ENCODE data around the gene VAPB.

The VAPB gene

DNA sequence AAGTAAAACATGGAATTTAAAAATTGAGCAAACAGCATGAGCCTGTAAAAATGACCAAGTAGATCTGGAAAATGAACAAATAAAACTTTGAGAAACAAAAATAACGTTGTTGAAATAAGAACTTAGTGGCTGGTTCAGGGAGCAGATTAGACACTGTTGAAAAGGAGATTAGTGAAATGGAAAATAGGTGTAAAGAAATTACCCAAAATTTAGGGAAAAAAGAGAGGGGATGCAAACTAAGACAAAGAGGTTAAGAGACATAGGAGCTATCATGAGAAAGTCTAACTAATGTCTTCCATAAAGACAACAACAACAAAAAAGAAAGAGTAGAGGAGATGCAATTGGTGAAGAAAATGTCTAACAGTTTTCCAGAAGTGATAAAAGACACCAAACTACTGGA, 97.2 kb downstream of the VAPB start:
- DNase-seq: no peak

- no peak for DNase-seq
These were observed 103.2 kb downstream of the VAPB start for GRCh38 chr20:58492074-58492718.

DNA sequence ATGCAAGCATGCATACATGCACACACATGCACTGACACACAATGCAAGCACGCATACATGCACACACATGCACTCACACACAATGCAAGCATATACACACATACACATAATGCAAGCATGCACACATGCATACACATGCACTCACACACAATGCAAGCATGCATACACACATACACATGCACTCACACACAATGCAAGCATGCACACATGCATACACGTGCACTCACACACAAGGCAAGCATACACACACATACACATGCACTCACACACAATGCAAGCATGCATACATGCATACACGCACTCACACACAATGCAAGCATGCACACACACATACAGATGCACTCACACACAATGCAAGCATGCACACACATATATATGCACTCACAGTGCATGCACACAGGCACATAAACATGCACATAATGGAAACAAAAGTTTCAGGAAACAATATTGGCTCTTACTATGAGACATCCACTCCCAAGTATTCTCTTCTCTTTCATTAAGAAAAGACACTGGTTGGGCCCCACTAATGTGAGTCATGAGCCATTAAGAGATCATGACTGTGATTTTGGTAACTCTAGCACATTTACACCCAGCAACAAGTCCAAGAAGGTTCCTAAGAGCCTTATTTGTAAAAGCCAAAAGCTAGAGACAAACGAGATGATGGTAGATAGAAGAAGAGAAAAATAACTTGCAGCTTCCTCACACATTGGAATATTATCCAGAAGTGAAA, 103.9 kb downstream of the VAPB start:
- no peak for DNase-seq

DNA sequence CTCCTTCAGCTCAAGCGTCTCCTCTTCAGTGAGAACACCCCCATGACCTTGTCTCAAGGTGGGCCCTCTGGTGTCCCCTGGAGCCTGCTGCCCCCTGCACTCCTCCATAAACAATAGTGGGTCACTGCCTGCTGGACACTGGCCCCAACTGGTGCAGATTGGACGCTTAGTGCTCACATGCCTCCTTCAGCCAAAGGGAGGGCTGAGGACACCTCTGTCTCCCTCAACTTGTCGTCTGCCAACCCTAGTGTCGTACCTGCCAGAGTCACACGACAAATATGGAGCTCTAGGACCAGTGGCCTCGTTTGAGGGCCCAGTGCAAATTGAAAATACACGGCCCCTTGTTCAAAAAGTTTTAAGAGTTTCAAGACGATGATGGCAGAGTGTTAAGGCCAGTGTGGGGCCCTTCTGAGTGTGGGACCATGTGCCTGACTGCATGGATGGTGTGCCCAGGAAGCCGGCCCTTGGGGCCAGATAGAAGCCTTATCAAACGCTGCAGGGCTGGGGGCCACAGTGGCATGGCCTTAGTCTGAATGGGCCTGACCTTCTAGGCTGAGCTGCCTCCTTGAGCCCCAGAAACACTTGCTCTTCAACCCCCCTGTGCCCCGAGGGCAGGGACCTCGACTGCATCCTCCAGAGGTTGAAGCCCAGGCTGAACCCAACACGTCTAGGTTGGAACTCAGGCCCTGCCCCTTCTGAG, 106.0 kb downstream of the VAPB start:
- DNase-seq: no peak

DNA sequence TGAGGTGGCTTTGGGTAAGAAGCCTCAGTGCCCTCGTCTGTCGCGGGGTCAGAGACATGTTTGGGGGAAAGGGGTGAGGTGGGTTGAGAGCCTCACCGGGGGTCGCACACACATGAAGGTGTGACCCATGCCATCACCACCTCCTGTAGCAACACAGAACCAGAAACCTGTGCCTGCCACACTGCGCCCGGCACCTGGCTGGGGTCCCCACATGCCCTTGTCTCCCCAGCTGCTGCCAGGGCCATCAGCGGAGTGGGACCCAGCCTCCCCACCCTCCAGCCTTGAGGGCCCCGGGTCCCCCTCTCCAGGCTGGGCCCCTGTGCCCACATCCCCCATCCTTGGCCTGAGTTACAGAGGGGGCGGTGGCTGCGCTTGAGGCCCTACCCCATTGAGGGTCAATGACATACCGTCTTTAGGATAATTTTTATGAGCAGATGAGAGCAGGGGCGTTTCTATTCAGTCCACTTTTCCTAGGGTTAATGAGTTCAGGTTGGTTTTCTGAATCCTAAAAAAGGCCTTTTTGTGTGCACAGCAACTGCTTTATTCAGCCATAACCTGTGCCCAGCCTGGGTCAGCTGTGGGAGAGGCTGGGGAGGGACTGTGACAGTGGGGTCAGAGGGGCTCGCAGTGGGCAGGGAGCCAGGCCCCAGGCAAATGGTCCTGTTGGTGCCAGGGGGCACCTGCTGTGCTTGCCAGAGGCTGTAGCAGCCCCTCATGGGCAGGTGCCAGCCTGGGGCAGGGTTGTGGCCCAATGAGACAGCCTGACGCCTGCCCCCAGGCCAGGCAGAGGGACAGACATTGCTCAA, 106.8 kb downstream of the VAPB start:
- no peak for DNase-seq

GRCh38 chr20:58496429-58496769, 107.4 kb downstream of the VAPB start:
- DNase-seq: no peak

DNA sequence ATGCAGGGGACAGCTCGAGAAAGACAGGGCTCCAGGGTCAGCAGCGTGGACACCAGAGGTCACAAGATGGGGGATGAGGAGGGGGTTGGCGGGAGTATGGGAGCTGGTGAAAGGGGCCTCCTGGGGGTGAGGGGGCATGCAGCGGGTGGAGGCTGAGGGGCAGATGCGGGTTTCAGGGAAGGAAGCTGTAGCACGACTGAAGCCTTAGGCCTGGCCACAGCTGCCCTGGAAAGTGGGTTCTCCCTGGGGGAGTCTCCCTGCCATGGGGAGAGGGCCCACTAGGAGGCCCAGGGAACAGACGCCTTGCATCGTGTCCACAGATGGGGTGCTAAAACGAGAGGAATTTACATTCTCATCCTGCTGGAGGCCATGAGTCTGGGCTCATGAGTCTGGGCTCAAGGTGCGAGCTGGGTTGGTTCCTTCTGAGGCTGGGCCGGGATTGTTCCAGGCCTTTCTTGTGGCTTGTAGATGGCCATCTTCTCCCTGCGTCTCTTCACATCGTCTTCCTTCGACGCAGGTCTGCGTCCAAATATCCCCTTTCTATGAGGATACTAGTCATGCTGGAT, 108.1 kb downstream of the VAPB start:
- DNase-seq: no peak

DNA sequence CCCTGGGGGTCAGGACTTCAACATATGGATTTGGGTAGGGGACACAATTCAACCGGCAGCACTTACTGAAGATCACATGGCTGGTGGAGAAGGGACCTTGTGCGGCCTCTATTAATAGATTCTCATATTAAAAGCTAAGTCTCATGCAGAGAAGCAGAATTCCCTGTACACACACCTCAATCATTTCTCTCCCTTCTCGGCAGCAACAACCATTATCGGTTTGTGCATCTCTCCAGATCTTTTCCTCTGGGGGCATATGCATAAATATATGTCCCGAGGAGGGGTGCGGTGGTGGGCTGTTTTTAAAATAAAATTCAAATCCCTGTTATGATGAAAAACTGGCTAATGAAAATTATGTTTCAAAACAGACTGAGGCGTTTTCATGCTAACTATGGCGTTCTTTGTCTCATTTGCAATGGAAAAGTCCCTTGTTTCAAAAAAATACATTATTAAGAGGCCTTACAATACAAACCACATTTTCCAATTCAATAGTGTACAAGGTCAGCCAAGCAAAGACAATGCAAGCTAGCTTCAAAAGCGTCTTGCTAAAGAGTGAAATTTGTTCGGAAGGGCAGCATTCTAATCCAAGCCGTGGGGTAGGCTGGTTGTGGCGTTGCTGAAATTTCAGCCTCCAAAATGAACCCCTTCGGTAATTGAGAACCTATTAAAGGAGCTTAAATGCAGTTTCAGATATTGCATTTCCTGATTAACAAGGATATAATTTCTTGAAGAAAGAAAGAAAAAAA, 108.9 kb downstream of the VAPB start:
- DNase-seq: no peak

GRCh38 chr20:58498470-58499068, 109.5 kb downstream of the VAPB start:
- DNase-seq: no peak

GRCh38 chr20:58500256-58500655, 111.2 kb downstream of the VAPB start:
- DNase-seq: no peak

Measured in cerebellar nuclear complex (tissue), 1 donor.